OCI-LY7 (cell line): ENCODE data around the gene ARHGEF4.

Source experiments
- CTCF ChIP-seq: fragments of 200-600 bp; sonication (generic); conservative IDR thresholded peaks from 2 replicates; pipeline ENCODE4 v1.5.1; 2014; ENCODE audit warnings: mild to moderate bottlenecking, antibody characterized with exemption, low read length, moderate library complexity, mixed read lengths
- EZH2phosphoT487 ChIP-seq: fragments of 200-600 bp; sonication (generic); IDR thresholded peaks from 2 replicates; pipeline ENCODE4 v1.6.1; 2018; ENCODE audit warnings: low read depth, borderline replicate concordance, mild to moderate bottlenecking, mixed run types, antibody characterized with exemption, low read length, moderate library complexity, mixed read lengths

DNA sequence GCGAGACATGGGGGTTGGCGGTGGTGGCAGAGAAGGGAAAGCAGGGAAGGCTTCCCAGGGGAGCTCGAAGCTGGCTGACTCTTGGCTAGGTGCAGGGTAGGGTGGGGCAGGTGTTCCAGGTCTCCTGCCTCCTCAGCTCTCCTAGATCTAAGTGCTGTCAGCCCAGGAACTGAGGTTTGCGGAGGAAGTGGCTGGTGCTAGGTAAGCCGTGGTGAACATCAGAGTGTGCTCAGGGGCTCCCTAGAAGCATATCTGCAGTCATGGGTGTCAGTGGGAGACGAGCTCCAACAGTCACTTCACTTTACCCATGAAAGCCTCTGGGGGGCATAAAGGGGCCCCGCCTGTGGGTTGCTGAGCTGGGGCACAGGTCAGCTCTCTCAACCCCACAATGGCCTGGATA lies 34.1 kb downstream of the ARHGEF4 start:
- TF ChIP-seq CTCF (no peak), EZH2phosphoT487 (no peak)
